H9 (cell line): ENCODE data around the gene MTA1. TPM values are rescaled to one million over a fixed set of nuclear protein-coding genes. Genes with fewer than 3 reads are reported as not detected.

Experiments used
- DNase-seq: peaks from one replicate; pipeline ENCODE4 v3.0.0-alpha.2; 2017
- H2AFZ ChIP-seq: one replicate; pipeline ENCODE4 v1.6.1; 2013; ENCODE audit warnings: mild to moderate bottlenecking, low read length, control low read depth, moderate library complexity
- H2AK5ac ChIP-seq: 2 replicates; pipeline ENCODE4 v1.6.1; 2013; ENCODE audit warnings: low read length, control low read depth, mixed read lengths; ENCODE audit not compliant: insufficient read length
- H2BK120ac ChIP-seq: one replicate; pipeline ENCODE4 v1.6.1; 2013; ENCODE audit warnings: low read depth, mild to moderate bottlenecking, low read length, control low read depth, inconsistent platforms; ENCODE audit not compliant: poor library complexity, severe bottlenecking
- H2BK12ac ChIP-seq: 2 replicates; pipeline ENCODE4 v1.6.1; 2013; ENCODE audit warnings: low read length, control low read depth, mixed read lengths, low read depth; ENCODE audit not compliant: insufficient read length
- H2BK15ac ChIP-seq: 2 replicates; pipeline ENCODE4 v1.6.1; 2013; ENCODE audit warnings: low read depth, low read length, control low read depth
- H2BK20ac ChIP-seq: one replicate; pipeline ENCODE4 v1.6.1; 2013; ENCODE audit warnings: low read depth, mild to moderate bottlenecking, low read length, control low read depth, inconsistent platforms; ENCODE audit not compliant: poor library complexity, severe bottlenecking
- H2BK5ac ChIP-seq: 2 replicates; pipeline ENCODE4 v1.6.1; 2013; ENCODE audit warnings: low read length, control low read depth, mixed read lengths; ENCODE audit not compliant: insufficient read length
- H3K14ac ChIP-seq: 2 replicates; pipeline ENCODE4 v1.6.1; 2013; ENCODE audit warnings: low read length, control low read depth; ENCODE audit not compliant: insufficient read depth
- H3K18ac ChIP-seq: 2 replicates; pipeline ENCODE4 v1.6.1; 2013; ENCODE audit warnings: low read depth, mild to moderate bottlenecking, mixed read lengths, low read length, control low read depth; ENCODE audit not compliant: insufficient read length
- H3K23ac ChIP-seq: 2 replicates; pipeline ENCODE4 v1.6.1; 2013; ENCODE audit warnings: low read length, control low read depth, mixed read lengths, low read depth; ENCODE audit not compliant: insufficient read length
- H3K23me2 ChIP-seq: 2 replicates; pipeline ENCODE4 v1.6.1; 2013; ENCODE audit warnings: low read depth, mild to moderate bottlenecking, mixed read lengths, low read length, control low read depth; ENCODE audit not compliant: insufficient read length, poor library complexity, severe bottlenecking
- H3K27ac ChIP-seq: 2 replicates; pipeline ENCODE4 v1.5.1; 2013; ENCODE audit warnings: low read length, control low read depth, mixed read lengths, low read depth; ENCODE audit not compliant: insufficient read length
- H3K27me3 ChIP-seq: 2 replicates; pipeline ENCODE4 v1.6.1; 2013; ENCODE audit warnings: low read length, control low read depth, inconsistent platforms; ENCODE audit not compliant: insufficient read depth
- H3K4ac ChIP-seq: 2 replicates; pipeline ENCODE4 v1.6.1; 2013; ENCODE audit warnings: low read depth, mild to moderate bottlenecking, control low read depth, inconsistent platforms, low read length, moderate library complexity
- H3K4me1 ChIP-seq: 2 replicates; pipeline ENCODE4 v1.6.1; 2013; ENCODE audit warnings: low read length, control low read depth, inconsistent platforms; ENCODE audit not compliant: insufficient read depth
- H3K4me2 ChIP-seq: 2 replicates; pipeline ENCODE4 v1.6.1; 2013; ENCODE audit warnings: low read length, control low read depth, mixed read lengths; ENCODE audit not compliant: insufficient read length, insufficient read depth
- H3K56ac ChIP-seq: 2 replicates; pipeline ENCODE4 v1.6.1; 2013; ENCODE audit warnings: low read depth, mild to moderate bottlenecking, mixed read lengths, low read length, control low read depth; ENCODE audit not compliant: insufficient read length
- H3K79me1 ChIP-seq: 2 replicates; pipeline ENCODE4 v1.6.1; 2013; ENCODE audit warnings: low read depth, mild to moderate bottlenecking, moderate library complexity, low read length, control low read depth, inconsistent platforms; ENCODE audit not compliant: insufficient read depth, poor library complexity, severe bottlenecking
- H3K79me2 ChIP-seq: 2 replicates; pipeline ENCODE4 v1.6.1; 2013; ENCODE audit warnings: low read length, control low read depth, inconsistent platforms; ENCODE audit not compliant: insufficient read depth
- H3K9ac ChIP-seq: 2 replicates; pipeline ENCODE4 v1.6.1; 2013; ENCODE audit warnings: low read length, control low read depth, mixed read lengths; ENCODE audit not compliant: insufficient read length; ENCODE audit errors: extremely low read depth
- H3K9me3 ChIP-seq: one replicate; pipeline ENCODE4 v1.6.1; 2013; ENCODE audit warnings: low read depth, low read length, inconsistent platforms; ENCODE audit not compliant: control insufficient read depth
- H3T11ph ChIP-seq: one replicate; pipeline ENCODE4 v1.6.1; 2013; ENCODE audit warnings: mild to moderate bottlenecking, low read length, control low read depth, inconsistent platforms
- H4K20me1 ChIP-seq: one replicate; pipeline ENCODE4 v1.6.1; 2013; ENCODE audit not compliant: control insufficient read depth, insufficient read length, insufficient read depth
- H4K5ac ChIP-seq: 2 replicates; pipeline ENCODE4 v1.6.1; 2013; ENCODE audit warnings: low read depth, mild to moderate bottlenecking, mixed read lengths, low read length, control low read depth; ENCODE audit not compliant: insufficient read length
- H4K8ac ChIP-seq: replicated peaks from 2 replicates; pipeline ENCODE4 v1.6.1; 2013; ENCODE audit warnings: low read length, control low read depth, mixed read lengths, low read depth; ENCODE audit not compliant: insufficient read length
- H4K91ac ChIP-seq: 2 replicates; pipeline ENCODE4 v1.6.1; 2013; ENCODE audit warnings: low read depth, mild to moderate bottlenecking, moderate library complexity, mixed read lengths, low read length, control low read depth; ENCODE audit not compliant: insufficient read length
- H3K27ac Mint-ChIP-seq, 3 experiments: 2 replicates in 2 of 3; 3 replicates in 1 of 3; pipeline ENCODE4 v1.8.0; 2020 to 2021; ENCODE audit warnings: mixed read lengths in 3 of 3, mild to moderate bottlenecking in 1 of 3, moderate library complexity in 1 of 3
- H3K27me3 Mint-ChIP-seq: 2 replicates; pipeline ENCODE4 v1.8.0; 2021; ENCODE audit warnings: low read depth, mild to moderate bottlenecking, moderate library complexity, mixed read lengths
- H3K36me3 Mint-ChIP-seq, 3 experiments: 2 replicates in 2 of 3; 3 replicates in 1 of 3; pipeline ENCODE4 v1.8.0; 2020 to 2021; ENCODE audit warnings: low read depth in 3 of 3, mixed read lengths in 3 of 3; ENCODE audit not compliant: insufficient read depth in 1 of 3
- H3K4me1 Mint-ChIP-seq, 2 experiments: 2 replicates each; pipeline ENCODE4 v1.8.0; 2020; ENCODE audit warnings: mixed read lengths in 2 of 2
- H3K4me3 Mint-ChIP-seq, 2 experiments: 2 replicates in 1 of 2; 3 replicates in 1 of 2; pipeline ENCODE4 v1.8.0; 2020 to 2021; ENCODE audit warnings: mild to moderate bottlenecking in 2 of 2, mixed read lengths in 2 of 2, moderate library complexity in 1 of 2
- H3K9me3 Mint-ChIP-seq, 2 experiments: 2 replicates in 1 of 2; 3 replicates in 1 of 2; pipeline ENCODE4 v1.8.0; 2020; ENCODE audit warnings: mild to moderate bottlenecking in 2 of 2, mixed read lengths in 2 of 2, moderate library complexity in 1 of 2
- CTCF ChIP-seq: fragments of 200-600 bp; sonication (generic); conservative IDR thresholded peaks from 3 replicates; pipeline ENCODE4 v1.8.0; 2021; ENCODE audit warnings: antibody characterized with exemption, mild to moderate bottlenecking
- WGBS: extraction: QIAGEN DNeasy Blood & Tissue Kit; methylation state at CpG from one replicate; pipeline ENCODE4 v1.1.7; 2013; ENCODE audit warnings: missing lambda C conversion rate, low lambda C conversion rate, mixed read lengths; ENCODE audit not compliant: insufficient read length; ENCODE audit errors: extremely low coverage; 5-methylcytosine and 5-hydroxymethylcytosine counted together
- total RNA-seq: library from RNA; stranded (reverse); gene quantifications from 2 replicates; pipeline ENCODE4 v1.2.1, GENCODE V29; 2021

The MTA1 gene
- total RNA-seq, 1 experiment from 2014 or later, result 230 TPM

- Mint-ChIP-seq H3K4me1 (0 out of 4 replicates have a peak, but pooled peaks cover 0 to 2% of the 10 kb centered on the region in 2 experiments), H3K27me3 (peaks cover 24% of the 10 kb centered on the region), H3K36me3 (no peaks in the 10 kb centered on the region; a peak in 1 of 7 replicates), H3K4me3 (no peak overlapping the region), H3K9me3 (peaks cover 0 to 8% of the 10 kb centered on the region in 2 experiments; a peak in 2 of 5 replicates), H3K27ac (0 out of 7 replicates have a peak overlapping the region, but pooled peaks of 1 of the 3 experiments have one; percentile 49)
- no peak overlapping the region for H2BK120ac ChIP-seq
- H2BK20ac ChIP-seq, result no peak overlapping the region
- H3T11ph ChIP-seq, result no peak overlapping the region
- H3K4me2 ChIP-seq, result no peak overlapping the region
- no peaks in the 10 kb centered on the region for H3K79me2 ChIP-seq
- H2BK5ac ChIP-seq, result no peak overlapping the region
- H2AK5ac ChIP-seq, result no peak overlapping the region
- no peak overlapping the region for H3K27ac ChIP-seq
- H4K91ac ChIP-seq, result no peak overlapping the region
- no peak overlapping the region for H4K5ac ChIP-seq
- H3K9ac ChIP-seq, result no peak overlapping the region
- peaks cover 2% of the 10 kb centered on the region for H3K23me2 ChIP-seq
- H4K8ac ChIP-seq, result no peak overlapping the region
- no peak for TF ChIP-seq CTCF
- H3K18ac ChIP-seq, result no peak overlapping the region
- no peak overlapping the region for H3K14ac ChIP-seq
- H3K79me1 ChIP-seq, result no peaks in the 10 kb centered on the region
- H3K27me3 ChIP-seq, result no peaks in the 10 kb centered on the region; the same call in 1 of the 2 replicates
- no peak overlapping the region for H3K23ac ChIP-seq
- no peaks in the 10 kb centered on the region for H3K4me1 ChIP-seq
- no CpG with 5 or more reads among the region's 29 CpGs for WGBS
- H2BK12ac ChIP-seq, result no peak overlapping the region
- no peaks in the 10 kb centered on the region for H4K20me1 ChIP-seq
- H2AFZ ChIP-seq, result no peak overlapping the region
- DNase-seq, result no peak
- H3K56ac ChIP-seq, result no peak overlapping the region
- no peak overlapping the region for H2BK15ac ChIP-seq
- H3K9me3 ChIP-seq, result no peaks in the 10 kb centered on the region
- no peak overlapping the region for H3K4ac ChIP-seq
Observed at GRCh38 chr14:105503935-105504692, 84.5 kb downstream of the MTA1 start.
